H9 (cell line): ENCODE results near the gene CHMP1A. TPM values are rescaled to one million over a fixed set of nuclear protein-coding genes. Genes with fewer than 3 reads are reported as not detected.
A peak's percentile ranks its signal among the peaks of the same experiment; 100 is the strongest.

Source experiments
- DNase-seq: peaks from one replicate; pipeline ENCODE4 v3.0.0-alpha.2; 2017
- H2AFZ ChIP-seq: one replicate; pipeline ENCODE4 v1.6.1; 2013; ENCODE audit warnings: mild to moderate bottlenecking, low read length, control low read depth, moderate library complexity
- H2AK5ac ChIP-seq: 2 replicates; pipeline ENCODE4 v1.6.1; 2013; ENCODE audit warnings: low read length, control low read depth, mixed read lengths; ENCODE audit not compliant: insufficient read length
- H2BK120ac ChIP-seq: one replicate; pipeline ENCODE4 v1.6.1; 2013; ENCODE audit warnings: low read depth, mild to moderate bottlenecking, low read length, control low read depth, inconsistent platforms; ENCODE audit not compliant: poor library complexity, severe bottlenecking
- H2BK12ac ChIP-seq: 2 replicates; pipeline ENCODE4 v1.6.1; 2013; ENCODE audit warnings: low read length, control low read depth, mixed read lengths, low read depth; ENCODE audit not compliant: insufficient read length
- H2BK15ac ChIP-seq: 2 replicates; pipeline ENCODE4 v1.6.1; 2013; ENCODE audit warnings: low read depth, low read length, control low read depth
- H2BK20ac ChIP-seq: one replicate; pipeline ENCODE4 v1.6.1; 2013; ENCODE audit warnings: low read depth, mild to moderate bottlenecking, low read length, control low read depth, inconsistent platforms; ENCODE audit not compliant: poor library complexity, severe bottlenecking
- H2BK5ac ChIP-seq: 2 replicates; pipeline ENCODE4 v1.6.1; 2013; ENCODE audit warnings: low read length, control low read depth, mixed read lengths; ENCODE audit not compliant: insufficient read length
- H3K14ac ChIP-seq: 2 replicates; pipeline ENCODE4 v1.6.1; 2013; ENCODE audit warnings: low read length, control low read depth; ENCODE audit not compliant: insufficient read depth
- H3K18ac ChIP-seq: 2 replicates; pipeline ENCODE4 v1.6.1; 2013; ENCODE audit warnings: low read depth, mild to moderate bottlenecking, mixed read lengths, low read length, control low read depth; ENCODE audit not compliant: insufficient read length
- H3K23ac ChIP-seq: 2 replicates; pipeline ENCODE4 v1.6.1; 2013; ENCODE audit warnings: low read length, control low read depth, mixed read lengths, low read depth; ENCODE audit not compliant: insufficient read length
- H3K23me2 ChIP-seq: 2 replicates; pipeline ENCODE4 v1.6.1; 2013; ENCODE audit warnings: low read depth, mild to moderate bottlenecking, mixed read lengths, low read length, control low read depth; ENCODE audit not compliant: insufficient read length, poor library complexity, severe bottlenecking
- H3K27ac ChIP-seq: 2 replicates; pipeline ENCODE4 v1.5.1; 2013; ENCODE audit warnings: low read length, control low read depth, mixed read lengths, low read depth; ENCODE audit not compliant: insufficient read length
- H3K27me3 ChIP-seq: 2 replicates; pipeline ENCODE4 v1.6.1; 2013; ENCODE audit warnings: low read length, control low read depth, inconsistent platforms; ENCODE audit not compliant: insufficient read depth
- H3K4ac ChIP-seq: 2 replicates; pipeline ENCODE4 v1.6.1; 2013; ENCODE audit warnings: low read depth, mild to moderate bottlenecking, control low read depth, inconsistent platforms, low read length, moderate library complexity
- H3K4me1 ChIP-seq: 2 replicates; pipeline ENCODE4 v1.6.1; 2013; ENCODE audit warnings: low read length, control low read depth, inconsistent platforms; ENCODE audit not compliant: insufficient read depth
- H3K4me2 ChIP-seq: 2 replicates; pipeline ENCODE4 v1.6.1; 2013; ENCODE audit warnings: low read length, control low read depth, mixed read lengths; ENCODE audit not compliant: insufficient read length, insufficient read depth
- H3K56ac ChIP-seq: 2 replicates; pipeline ENCODE4 v1.6.1; 2013; ENCODE audit warnings: low read depth, mild to moderate bottlenecking, mixed read lengths, low read length, control low read depth; ENCODE audit not compliant: insufficient read length
- H3K79me1 ChIP-seq: 2 replicates; pipeline ENCODE4 v1.6.1; 2013; ENCODE audit warnings: low read depth, mild to moderate bottlenecking, moderate library complexity, low read length, control low read depth, inconsistent platforms; ENCODE audit not compliant: insufficient read depth, poor library complexity, severe bottlenecking
- H3K79me2 ChIP-seq: 2 replicates; pipeline ENCODE4 v1.6.1; 2013; ENCODE audit warnings: low read length, control low read depth, inconsistent platforms; ENCODE audit not compliant: insufficient read depth
- H3K9ac ChIP-seq: 2 replicates; pipeline ENCODE4 v1.6.1; 2013; ENCODE audit warnings: low read length, control low read depth, mixed read lengths; ENCODE audit not compliant: insufficient read length; ENCODE audit errors: extremely low read depth
- H3K9me3 ChIP-seq: one replicate; pipeline ENCODE4 v1.6.1; 2013; ENCODE audit warnings: low read depth, low read length, inconsistent platforms; ENCODE audit not compliant: control insufficient read depth
- H3T11ph ChIP-seq: one replicate; pipeline ENCODE4 v1.6.1; 2013; ENCODE audit warnings: mild to moderate bottlenecking, low read length, control low read depth, inconsistent platforms
- H4K20me1 ChIP-seq: one replicate; pipeline ENCODE4 v1.6.1; 2013; ENCODE audit not compliant: control insufficient read depth, insufficient read length, insufficient read depth
- H4K5ac ChIP-seq: 2 replicates; pipeline ENCODE4 v1.6.1; 2013; ENCODE audit warnings: low read depth, mild to moderate bottlenecking, mixed read lengths, low read length, control low read depth; ENCODE audit not compliant: insufficient read length
- H4K8ac ChIP-seq: replicated peaks from 2 replicates; pipeline ENCODE4 v1.6.1; 2013; ENCODE audit warnings: low read length, control low read depth, mixed read lengths, low read depth; ENCODE audit not compliant: insufficient read length
- H4K91ac ChIP-seq: 2 replicates; pipeline ENCODE4 v1.6.1; 2013; ENCODE audit warnings: low read depth, mild to moderate bottlenecking, moderate library complexity, mixed read lengths, low read length, control low read depth; ENCODE audit not compliant: insufficient read length
- H3K27ac Mint-ChIP-seq, 3 experiments: 2 replicates in 2 of 3; 3 replicates in 1 of 3; pipeline ENCODE4 v1.8.0; 2020 to 2021; ENCODE audit warnings: mixed read lengths in 3 of 3, mild to moderate bottlenecking in 1 of 3, moderate library complexity in 1 of 3
- H3K27me3 Mint-ChIP-seq: 2 replicates; pipeline ENCODE4 v1.8.0; 2021; ENCODE audit warnings: low read depth, mild to moderate bottlenecking, moderate library complexity, mixed read lengths
- H3K36me3 Mint-ChIP-seq, 3 experiments: 2 replicates in 2 of 3; 3 replicates in 1 of 3; pipeline ENCODE4 v1.8.0; 2020 to 2021; ENCODE audit warnings: low read depth in 3 of 3, mixed read lengths in 3 of 3; ENCODE audit not compliant: insufficient read depth in 1 of 3
- H3K4me1 Mint-ChIP-seq, 2 experiments: 2 replicates each; pipeline ENCODE4 v1.8.0; 2020; ENCODE audit warnings: mixed read lengths in 2 of 2
- H3K4me3 Mint-ChIP-seq, 2 experiments: 2 replicates in 1 of 2; 3 replicates in 1 of 2; pipeline ENCODE4 v1.8.0; 2020 to 2021; ENCODE audit warnings: mild to moderate bottlenecking in 2 of 2, mixed read lengths in 2 of 2, moderate library complexity in 1 of 2
- H3K9me3 Mint-ChIP-seq, 2 experiments: 2 replicates in 1 of 2; 3 replicates in 1 of 2; pipeline ENCODE4 v1.8.0; 2020; ENCODE audit warnings: mild to moderate bottlenecking in 2 of 2, mixed read lengths in 2 of 2, moderate library complexity in 1 of 2
- WGBS: extraction: QIAGEN DNeasy Blood & Tissue Kit; methylation state at CpG from one replicate; pipeline ENCODE4 v1.1.7; 2013; ENCODE audit warnings: missing lambda C conversion rate, low lambda C conversion rate, mixed read lengths; ENCODE audit not compliant: insufficient read length; ENCODE audit errors: extremely low coverage; 5-methylcytosine and 5-hydroxymethylcytosine counted together
- total RNA-seq: library from RNA; stranded (reverse); gene quantifications from 2 replicates; pipeline ENCODE4 v1.2.1, GENCODE V29; 2021
- TF ChIP-seq, protein P1 (sequence below): fragments of 200-600 bp; sonication (generic); conservative IDR thresholded peaks from 3 replicates; pipeline ENCODE4 v1.8.0; 2021; ENCODE audit warnings: antibody characterized with exemption, mild to moderate bottlenecking

Gene CHMP1A
- total RNA-seq, 1 experiment from 2014 or later = 89.6 TPM

DNA sequence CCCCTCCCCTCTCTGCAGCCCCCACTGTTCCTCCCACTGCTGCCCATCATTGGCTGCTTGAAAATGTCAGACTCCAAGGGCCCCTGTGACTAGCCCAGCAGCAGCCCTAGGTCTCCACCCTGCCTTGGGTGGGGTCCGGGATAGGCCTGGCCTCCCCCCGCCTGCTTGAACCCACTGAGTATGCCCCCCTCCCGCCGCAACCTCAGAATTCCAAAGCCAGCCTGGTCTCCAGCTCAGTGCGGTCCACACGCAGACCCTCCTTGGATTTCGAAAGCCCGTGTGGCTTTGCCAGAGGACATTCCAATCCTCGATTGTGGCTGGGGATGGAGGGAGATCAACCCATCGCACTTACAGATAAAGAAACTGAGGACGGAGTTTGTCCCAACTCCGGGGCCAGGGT is 37.7 kb downstream of the CHMP1A start:
- TF ChIP-seq, protein P1, sequence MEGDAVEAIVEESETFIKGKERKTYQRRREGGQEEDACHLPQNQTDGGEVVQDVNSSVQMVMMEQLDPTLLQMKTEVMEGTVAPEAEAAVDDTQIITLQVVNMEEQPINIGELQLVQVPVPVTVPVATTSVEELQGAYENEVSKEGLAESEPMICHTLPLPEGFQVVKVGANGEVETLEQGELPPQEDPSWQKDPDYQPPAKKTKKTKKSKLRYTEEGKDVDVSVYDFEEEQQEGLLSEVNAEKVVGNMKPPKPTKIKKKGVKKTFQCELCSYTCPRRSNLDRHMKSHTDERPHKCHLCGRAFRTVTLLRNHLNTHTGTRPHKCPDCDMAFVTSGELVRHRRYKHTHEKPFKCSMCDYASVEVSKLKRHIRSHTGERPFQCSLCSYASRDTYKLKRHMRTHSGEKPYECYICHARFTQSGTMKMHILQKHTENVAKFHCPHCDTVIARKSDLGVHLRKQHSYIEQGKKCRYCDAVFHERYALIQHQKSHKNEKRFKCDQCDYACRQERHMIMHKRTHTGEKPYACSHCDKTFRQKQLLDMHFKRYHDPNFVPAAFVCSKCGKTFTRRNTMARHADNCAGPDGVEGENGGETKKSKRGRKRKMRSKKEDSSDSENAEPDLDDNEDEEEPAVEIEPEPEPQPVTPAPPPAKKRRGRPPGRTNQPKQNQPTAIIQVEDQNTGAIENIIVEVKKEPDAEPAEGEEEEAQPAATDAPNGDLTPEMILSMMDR = no peak
- no peaks in the 10 kb centered on the region; the same call in 1 of the 2 replicates for H3K4me1 ChIP-seq
- DNase-seq = no peak
- no peak overlapping the region for H2BK12ac ChIP-seq
- H3K23ac ChIP-seq = no peak overlapping the region
- no peak overlapping the region for H4K5ac ChIP-seq
- Mint-ChIP-seq H3K27me3 (peaks cover 26% of the 10 kb centered on the region), H3K4me3 (no peak overlapping the region; a peak in 1 of 5 replicates), H3K4me1 (peaks cover 3 to 47% of the 10 kb centered on the region in 2 experiments), H3K36me3 (peaks cover 0 to 3% (median 3%) of the 10 kb centered on the region in 3 experiments; a peak in 2 of 7 replicates), H3K27ac (peak overlapping the region in 1 of 3 experiments; percentile 52; a peak in 1 of 7 replicates), H3K9me3 (peaks cover 0 to 2% of the 10 kb centered on the region in 2 experiments; a peak in 2 of 5 replicates)
- no peak overlapping the region for H3K14ac ChIP-seq
- H2AK5ac ChIP-seq = no peak overlapping the region
- H4K8ac ChIP-seq = no peak overlapping the region
- H2BK5ac ChIP-seq = no peak overlapping the region
- H3K4me2 ChIP-seq = no peak overlapping the region
- no peaks in the 10 kb centered on the region for H3K79me1 ChIP-seq
- no peak overlapping the region for H3K18ac ChIP-seq
- H3K9me3 ChIP-seq = no peaks in the 10 kb centered on the region
- H3K27ac ChIP-seq = no peak overlapping the region
- no peak overlapping the region for H4K91ac ChIP-seq
- peaks cover 2% of the 10 kb centered on the region; the same call in 1 of the 2 replicates for H3K27me3 ChIP-seq
- no peaks in the 10 kb centered on the region for H3K23me2 ChIP-seq
- no peak overlapping the region for H2BK120ac ChIP-seq
- no CpG with 5 or more reads among the region's 12 CpGs for WGBS
- no peak overlapping the region for H3K9ac ChIP-seq
- no peak overlapping the region for H2BK20ac ChIP-seq
- H2AFZ ChIP-seq = no peak overlapping the region
- no peak overlapping the region for H3K56ac ChIP-seq
- H4K20me1 ChIP-seq = no peaks in the 10 kb centered on the region
- no peak overlapping the region for H3K4ac ChIP-seq
- no peak overlapping the region for H2BK15ac ChIP-seq
- H3K79me2 ChIP-seq = no peaks in the 10 kb centered on the region
- H3T11ph ChIP-seq = no peak overlapping the region
